ENCODE measurements around the gene DGKZ. TPM values are rescaled to one million over a fixed set of nuclear protein-coding genes. Genes with fewer than 3 reads are reported as not detected.

DGKZ gene
- total RNA-seq, 2 donors from 2014 or later: 88.0 to 108 TPM

GRCh38 chr11:46315783-46316563 lies 31.3 kb upstream of the DGKZ start:
- DNase-seq (ENCODE audit: low spot score in 2 of 2) (no peak), ATAC-seq (peak in 1 of 2 donors; percentile 12)
- peaks cover 7 to 10% of the 10 kb centered on the region in 2 donors for H3K9me3 Mint-ChIP-seq
- no peak overlapping the region for H3K27ac Mint-ChIP-seq
- peaks cover 0 to 10% of the 10 kb centered on the region in 2 donors for H3K36me3 Mint-ChIP-seq

GRCh38 chr11:46319074-46319453 lies 28.2 kb upstream of the DGKZ start:
- ATAC-seq: no peak
- H3K36me3 Mint-ChIP-seq: peaks cover 0 to 10% of the 10 kb centered on the region in 2 donors
- no peak for DNase-seq (ENCODE audit: low spot score in 2 of 2)
- H3K27ac Mint-ChIP-seq: peak overlapping the region; percentile 84 to 96
- peaks cover 7 to 10% of the 10 kb centered on the region in 2 donors for H3K9me3 Mint-ChIP-seq

- Mint-ChIP-seq H3K27ac (no peak overlapping the region), H3K36me3 (peaks cover 0 to 10% of the 10 kb centered on the region in 2 donors), H3K9me3 (peaks cover 7 to 10% of the 10 kb centered on the region in 2 donors)
- ATAC-seq (no peak), DNase-seq (ENCODE audit: low spot score in 2 of 2) (no peak)
Observed at GRCh38 chr11:46321757-46322156, 25.5 kb upstream of the DGKZ start.

GRCh38 chr11:46322759-46323158 lies 24.5 kb upstream of the DGKZ start:
- DNase-seq (ENCODE audit: low spot score in 2 of 2) (no peak), ATAC-seq (no peak)
- Mint-ChIP-seq H3K27ac (no peak overlapping the region), H3K36me3 (peaks cover 0 to 9% of the 10 kb centered on the region in 2 donors), H3K9me3 (peaks cover 7 to 10% of the 10 kb centered on the region in 2 donors)

GRCh38 chr11:46326813-46327416 lies 20.3 kb upstream of the DGKZ start:
- Mint-ChIP-seq H3K36me3 (no peaks in the 10 kb centered on the region), H3K9me3 (no peaks in the 10 kb centered on the region), H3K27ac (peak overlapping the region in 1 of 2 donors; percentile 42)
- ATAC-seq (no peak), DNase-seq (ENCODE audit: low spot score in 2 of 2) (no peak)

GRCh38 chr11:46327829-46328228 lies 19.4 kb upstream of the DGKZ start:
- H3K27ac Mint-ChIP-seq: no peak overlapping the region
- no peaks in the 10 kb centered on the region for H3K36me3 Mint-ChIP-seq
- no peaks in the 10 kb centered on the region for H3K9me3 Mint-ChIP-seq
- ATAC-seq: no peak
- DNase-seq (ENCODE audit: low spot score in 2 of 2): no peak

GRCh38 chr11:46330154-46330553 lies 17.1 kb upstream of the DGKZ start:
- H3K9me3 Mint-ChIP-seq: no peaks in the 10 kb centered on the region
- no peak for ATAC-seq
- no peaks in the 10 kb centered on the region for H3K36me3 Mint-ChIP-seq
- DNase-seq (ENCODE audit: low spot score in 2 of 2): no peak
- H3K27ac Mint-ChIP-seq: no peak overlapping the region

- no peak for DNase-seq (ENCODE audit: low spot score in 2 of 2)
- Mint-ChIP-seq H3K9me3 (no peaks in the 10 kb centered on the region), H3K27ac (no peak overlapping the region), H3K36me3 (no peaks in the 10 kb centered on the region)
- ATAC-seq: no peak
Observed at GRCh38 chr11:46330563-46331281, 16.5 kb upstream of the DGKZ start.

GRCh38 chr11:46331282-46331984 lies 15.8 kb upstream of the DGKZ start:
- no peaks in the 10 kb centered on the region for H3K36me3 Mint-ChIP-seq
- no peaks in the 10 kb centered on the region for H3K9me3 Mint-ChIP-seq
- ATAC-seq (peak; percentile 72 to 77), DNase-seq (ENCODE audit: low spot score in 2 of 2) (no peak)
- H3K27ac Mint-ChIP-seq: peak overlapping the region in 1 of 2 donors; percentile 30

- ATAC-seq (peak in 1 of 2 donors; percentile 1), DNase-seq (ENCODE audit: low spot score in 2 of 2) (no peak)
- no peaks in the 10 kb centered on the region for H3K36me3 Mint-ChIP-seq
- H3K9me3 Mint-ChIP-seq: no peaks in the 10 kb centered on the region
- no peak overlapping the region for H3K27ac Mint-ChIP-seq
Observed at GRCh38 chr11:46332093-46332567, 15.1 kb upstream of the DGKZ start.

- peak; percentile 42 to 48 for ATAC-seq
- H3K9me3 Mint-ChIP-seq: no peaks in the 10 kb centered on the region
- H3K27ac Mint-ChIP-seq: no peak overlapping the region
- no peaks in the 10 kb centered on the region for H3K36me3 Mint-ChIP-seq
- no peak for DNase-seq (ENCODE audit: low spot score in 2 of 2)
Observed at GRCh38 chr11:46332568-46333393, 14.5 kb upstream of the DGKZ start.

GRCh38 chr11:46333394-46333947 lies 13.8 kb upstream of the DGKZ start:
- ATAC-seq: peak; percentile 22 to 33
- no peaks in the 10 kb centered on the region for H3K36me3 Mint-ChIP-seq
- no peak for DNase-seq (ENCODE audit: low spot score in 2 of 2)
- no peak overlapping the region for H3K27ac Mint-ChIP-seq
- no peaks in the 10 kb centered on the region for H3K9me3 Mint-ChIP-seq

- no peak for DNase-seq (ENCODE audit: low spot score in 2 of 2)
- no peak for ATAC-seq
- Mint-ChIP-seq H3K36me3 (no peaks in the 10 kb centered on the region), H3K27ac (peak overlapping the region in 1 of 2 donors; percentile 58), H3K9me3 (no peaks in the 10 kb centered on the region)
Observed at GRCh38 chr11:46334211-46334610, 13.1 kb upstream of the DGKZ start.

- DNase-seq (ENCODE audit: low spot score in 2 of 2) (no peak), ATAC-seq (no peak)
- Mint-ChIP-seq H3K27ac (peak overlapping the region; percentile 15 to 77), H3K9me3 (no peaks in the 10 kb centered on the region), H3K36me3 (no peaks in the 10 kb centered on the region)
Observed at GRCh38 chr11:46335271-46335670, 12.0 kb upstream of the DGKZ start.

- Mint-ChIP-seq H3K27ac (peak overlapping the region; percentile 15 to 77), H3K9me3 (no peaks in the 10 kb centered on the region), H3K36me3 (no peaks in the 10 kb centered on the region)
- DNase-seq (ENCODE audit: low spot score in 2 of 2) (no peak), ATAC-seq (no peak)
Observed at GRCh38 chr11:46335890-46336562, 11.2 kb upstream of the DGKZ start.

Data from activated naive CD4-positive, alpha-beta T cell treated with anti-CD3 and anti-CD28 coated beads, Interleukin-2, amount 50 U/mL, for 72 hours (primary cell).